CD4-positive, alpha-beta T cell (primary cell): ENCODE data around the gene PON3. TPM values are rescaled to one million over a fixed set of nuclear protein-coding genes. Genes with fewer than 3 reads are reported as not detected.

Experiments used
- ATAC-seq: fragments of 200-7000 bp; cut with Tn5 transposase; one replicate; pipeline ENCODE4 v1.10.0; 2022; ENCODE audit warnings: mild to moderate bottlenecking; ENCODE audit not compliant: poor library complexity
- CTCF ChIA-PET: fragments of 350-600 bp; sonication (Branson Sonifier 250); formaldehyde crosslinking; loops from one replicate; lab custom pipeline; 2021; ENCODE audit warnings: antibody characterized with exemption, inconsistent platforms; lab: Charles Lee
- POLR2A ChIA-PET: fragments of 350-600 bp; sonication (Branson Sonifier 250); formaldehyde crosslinking; loops from one replicate; lab custom pipeline; 2021; ENCODE audit warnings: antibody characterized with exemption, inconsistent platforms; lab: Charles Lee
- DNase-seq, 14 experiments: peaks; one replicate each; pipeline ENCODE4 v3.0.0-alpha.2; 2013 to 2020; ENCODE audit warnings: mixed read lengths in 2 of 14
- H3K27ac ChIP-seq, 2 donors: one replicate each; pipeline versions ENCODE4 v1.5.1 to v1.7.0; 2013; ENCODE audit warnings: low read length in 2 of 2, low read depth in 1 of 2, mild to moderate bottlenecking in 1 of 2
- H3K27me3 ChIP-seq, 2 experiments: 1 replicate in 1 of 2; 2 replicates in 1 of 2; pipeline versions ENCODE4 v1.6.1 to v1.7.0; 2013; ENCODE audit warnings: low read length in 2 of 2, control low read depth in 1 of 2, mild to moderate bottlenecking in 1 of 2, moderate library complexity in 1 of 2; ENCODE audit not compliant: insufficient read depth in 2 of 2, control insufficient read depth in 1 of 2
- H3K36me3 ChIP-seq: one replicate; pipeline ENCODE4 v1.6.1; 2013; ENCODE audit warnings: low read length, control low read depth; ENCODE audit not compliant: insufficient read depth
- H3K4me1 ChIP-seq: one replicate; pipeline ENCODE4 v1.6.1; 2013; ENCODE audit warnings: low read length, control low read depth; ENCODE audit not compliant: insufficient read depth
- H3K4me3 ChIP-seq: one replicate; pipeline ENCODE4 v1.5.1; 2013; ENCODE audit warnings: mild to moderate bottlenecking, low read length, moderate library complexity
- H3K9me3 ChIP-seq, 2 experiments: 1 replicate in 1 of 2; 2 replicates in 1 of 2; pipeline versions ENCODE4 v1.6.1 to v1.7.0; 2013; ENCODE audit warnings: low read length in 2 of 2, mild to moderate bottlenecking in 2 of 2, control low read depth in 1 of 2, moderate library complexity in 1 of 2; ENCODE audit not compliant: control insufficient read depth in 1 of 2, insufficient read depth in 1 of 2
- H3K27ac Mint-ChIP-seq: one replicate; pipeline ENCODE4 v1.8.0; 2020; ENCODE audit warnings: mixed read lengths
- H3K27me3 Mint-ChIP-seq: one replicate; pipeline ENCODE4 v1.8.0; 2021; ENCODE audit warnings: mixed read lengths
- H3K36me3 Mint-ChIP-seq: one replicate; pipeline ENCODE4 v1.8.0; 2021; ENCODE audit warnings: low read depth, mixed read lengths
- H3K4me1 Mint-ChIP-seq: one replicate; pipeline ENCODE4 v1.8.0; 2021; ENCODE audit warnings: low read depth, mixed read lengths
- H3K4me3 Mint-ChIP-seq: one replicate; pipeline ENCODE4 v1.8.0; 2020; ENCODE audit warnings: mild to moderate bottlenecking, mixed read lengths
- H3K9me3 Mint-ChIP-seq: one replicate; pipeline ENCODE4 v1.8.0; 2020; ENCODE audit warnings: mixed read lengths
- intact Hi-C, 2 experiments: fragments of 100-400 bp; cut with DNase I in 1 of 2; cut with micrococcal nuclease in 1 of 2; formaldehyde crosslinking; loops; one replicate each; pipeline versions ENCODE4 v1.15.1 to v1.9.0; 2023 to 2025; cut with DNase I, micrococcal nuclease
- total RNA-seq, 174 experiments: library from RNA in 2 of 174; stranded (reverse) in 2 of 174; gene quantifications; one replicate each; pipeline ENCODE4 v1.2.3 and lab custom pipeline; 2021 to 2026
- TF ChIP-seq, protein P1 (sequence below): fragments of 200-600 bp; IDR thresholded peaks from one replicate; pipeline ENCODE4 v1.8.0; 2022; ENCODE audit warnings: antibody characterized with exemption, mild to moderate bottlenecking

The PON3 gene
- total RNA-seq, 2 experiments from 2014 or later, result not detected

GRCh38 chr7:95375591-95376257 lies 20.5 kb downstream of the PON3 start:
- Histone ChIP-seq H3K9me3 (peaks cover 0 to 13% of the 10 kb centered on the region in 2 experiments), H3K27ac (no peak overlapping the region), H3K36me3 (no peaks in the 10 kb centered on the region), H3K4me1 (no peaks in the 10 kb centered on the region), H3K4me3 (no peak overlapping the region), H3K27me3 (no peaks in the 10 kb centered on the region)
- ATAC-seq, result no peak
- H3K9me3 Mint-ChIP-seq, result no peaks in the 10 kb centered on the region
- no peak for DNase-seq
- H3K27me3 Mint-ChIP-seq, result peaks cover 5% of the 10 kb centered on the region
- no peaks in the 10 kb centered on the region for H3K4me1 Mint-ChIP-seq
- H3K4me3 Mint-ChIP-seq, result no peak overlapping the region
- POLR2A ChIA-PET, result interaction anchor here (0.5 kb wide), 1 partner anchor 146 kb away, joined by 3 read pairs; no protein-coding TSS in a partner anchor
- H3K27ac Mint-ChIP-seq, result no peak overlapping the region
- TF ChIP-seq, protein P1, sequence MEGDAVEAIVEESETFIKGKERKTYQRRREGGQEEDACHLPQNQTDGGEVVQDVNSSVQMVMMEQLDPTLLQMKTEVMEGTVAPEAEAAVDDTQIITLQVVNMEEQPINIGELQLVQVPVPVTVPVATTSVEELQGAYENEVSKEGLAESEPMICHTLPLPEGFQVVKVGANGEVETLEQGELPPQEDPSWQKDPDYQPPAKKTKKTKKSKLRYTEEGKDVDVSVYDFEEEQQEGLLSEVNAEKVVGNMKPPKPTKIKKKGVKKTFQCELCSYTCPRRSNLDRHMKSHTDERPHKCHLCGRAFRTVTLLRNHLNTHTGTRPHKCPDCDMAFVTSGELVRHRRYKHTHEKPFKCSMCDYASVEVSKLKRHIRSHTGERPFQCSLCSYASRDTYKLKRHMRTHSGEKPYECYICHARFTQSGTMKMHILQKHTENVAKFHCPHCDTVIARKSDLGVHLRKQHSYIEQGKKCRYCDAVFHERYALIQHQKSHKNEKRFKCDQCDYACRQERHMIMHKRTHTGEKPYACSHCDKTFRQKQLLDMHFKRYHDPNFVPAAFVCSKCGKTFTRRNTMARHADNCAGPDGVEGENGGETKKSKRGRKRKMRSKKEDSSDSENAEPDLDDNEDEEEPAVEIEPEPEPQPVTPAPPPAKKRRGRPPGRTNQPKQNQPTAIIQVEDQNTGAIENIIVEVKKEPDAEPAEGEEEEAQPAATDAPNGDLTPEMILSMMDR, result no peak
- intact Hi-C loops, result loop anchor here in 1 of 2 experiments (5.0 kb wide), 1 partner anchor 673 kb away; no protein-coding TSS in a partner anchor
- CTCF ChIA-PET, result no interaction called here
- H3K36me3 Mint-ChIP-seq, result no peaks in the 10 kb centered on the region

DNA sequence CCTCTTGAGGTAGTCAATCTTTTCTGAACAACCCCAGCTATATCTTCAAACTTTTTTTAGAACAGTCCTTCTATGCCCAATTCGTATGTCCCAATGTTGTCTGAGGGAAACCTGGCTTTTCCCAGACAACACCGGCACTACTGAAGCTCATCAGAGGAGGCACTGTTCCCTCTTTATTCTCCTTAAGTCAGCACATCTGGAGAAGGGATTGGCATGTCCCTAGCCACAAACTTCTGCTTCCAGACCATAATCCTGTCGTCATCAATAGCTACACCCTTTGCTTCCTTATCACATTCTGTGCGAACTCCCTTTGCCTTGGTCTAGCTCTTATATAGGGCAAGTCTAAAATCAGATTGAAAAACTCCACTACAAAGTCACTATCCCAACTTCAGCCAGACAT lies 22.9 kb downstream of the PON3 start:
- TF ChIP-seq, protein P1, result no peak
- ChIA-PET CTCF (interaction anchor here (0.6 kb wide), 1 partner anchor 79 kb away, joined by 5 read pairs; no protein-coding TSS in a partner anchor), POLR2A (no interaction called here)
- H3K27ac Mint-ChIP-seq, result no peak overlapping the region
- Histone ChIP-seq H3K27ac (no peak overlapping the region), H3K9me3 (peaks cover 0 to 7% of the 10 kb centered on the region in 2 experiments), H3K36me3 (no peaks in the 10 kb centered on the region), H3K27me3 (no peaks in the 10 kb centered on the region), H3K4me1 (no peaks in the 10 kb centered on the region), H3K4me3 (no peak overlapping the region)
- DNase-seq (no peak), ATAC-seq (no peak)
- no peaks in the 10 kb centered on the region for H3K4me1 Mint-ChIP-seq
- peaks cover 6% of the 10 kb centered on the region for H3K27me3 Mint-ChIP-seq
- intact Hi-C loops, result no loop called here
- H3K36me3 Mint-ChIP-seq, result no peaks in the 10 kb centered on the region
- no peaks in the 10 kb centered on the region for H3K9me3 Mint-ChIP-seq
- H3K4me3 Mint-ChIP-seq, result no peak overlapping the region

DNA sequence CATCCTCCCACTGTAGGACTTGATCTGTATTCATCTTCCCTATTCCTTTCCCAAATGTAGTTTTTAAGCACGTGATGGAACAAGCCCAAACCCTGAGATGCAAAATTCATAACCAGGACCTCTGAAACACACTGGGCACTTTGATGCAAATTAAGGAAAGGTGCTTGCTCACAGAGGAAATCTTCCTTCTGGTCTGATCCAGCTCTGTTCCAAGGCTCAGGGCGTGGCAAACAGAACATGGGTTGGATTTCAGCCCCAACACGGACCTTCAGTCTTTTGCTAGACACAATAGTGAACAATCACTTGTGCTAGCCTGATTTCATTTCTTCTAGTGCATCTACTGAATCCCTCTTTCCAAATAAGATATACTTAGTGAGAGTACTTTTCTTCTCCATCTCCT lies 27.9 kb downstream of the PON3 start:
- DNase-seq, result no peak
- Histone ChIP-seq H3K4me1 (no peaks in the 10 kb centered on the region), H3K27me3 (peaks cover 0 to 3% of the 10 kb centered on the region in 2 experiments), H3K27ac (no peak overlapping the region), H3K36me3 (no peaks in the 10 kb centered on the region), H3K4me3 (no peak overlapping the region), H3K9me3 (no peaks in the 10 kb centered on the region)
- no peak for ATAC-seq
- H3K4me1 Mint-ChIP-seq, result no peaks in the 10 kb centered on the region
- intact Hi-C loops, result no loop called here
- no peak overlapping the region for H3K27ac Mint-ChIP-seq
- POLR2A ChIA-PET, result no interaction called here
- H3K9me3 Mint-ChIP-seq, result no peaks in the 10 kb centered on the region
- H3K36me3 Mint-ChIP-seq, result no peaks in the 10 kb centered on the region
- H3K4me3 Mint-ChIP-seq, result no peak overlapping the region
- TF ChIP-seq, protein P1, result no peak
- CTCF ChIA-PET, result no interaction called here
- H3K27me3 Mint-ChIP-seq, result peaks cover 4% of the 10 kb centered on the region
